Measurements from ENCODE around the gene FOSL1.

The FOSL1 gene

DNA sequence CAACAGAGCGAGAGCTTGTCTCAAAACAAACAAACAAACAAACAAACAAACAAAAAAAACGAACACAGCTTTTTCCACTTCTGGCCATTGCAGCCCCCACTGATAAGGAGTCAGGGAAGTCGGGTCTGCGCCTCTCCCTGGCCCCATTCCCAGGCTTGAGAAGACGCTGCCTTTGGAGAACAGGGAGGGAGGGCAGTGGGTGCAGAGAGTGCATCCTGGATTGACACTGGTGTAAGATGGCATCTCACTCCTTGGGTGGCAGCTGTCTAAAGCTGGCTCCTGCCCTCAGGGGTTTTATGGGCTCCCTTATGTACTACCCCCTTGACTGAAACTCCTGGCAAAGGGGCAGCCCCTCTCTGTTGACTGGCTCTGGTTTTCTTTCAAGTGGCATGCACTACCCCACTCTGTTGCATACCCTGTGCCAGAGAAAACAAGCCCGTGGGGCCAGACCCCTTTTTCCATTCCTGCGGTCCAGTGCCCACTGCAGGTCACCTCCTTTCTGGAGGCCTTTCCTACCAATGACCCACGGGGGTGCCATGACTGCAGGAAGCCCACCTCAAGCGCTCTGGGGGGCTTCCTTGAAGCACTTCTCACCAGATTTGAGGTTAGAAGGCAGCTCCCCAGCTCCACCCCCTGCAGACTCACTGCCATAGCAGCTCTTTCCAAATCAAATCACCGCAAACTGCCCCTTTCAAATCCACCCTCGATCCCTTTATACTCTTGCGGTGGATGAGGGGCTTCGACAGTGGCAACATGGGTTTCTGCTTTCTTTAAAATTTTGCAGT lies 31.8 kb upstream of the FOSL1 start:
- in situ Hi-C loops (cut with MboI; ENCODE audit: low sequenced_read_pairs, unreplicated experiment): no loop called here
- TF ChIP-seq, protein P1, sequence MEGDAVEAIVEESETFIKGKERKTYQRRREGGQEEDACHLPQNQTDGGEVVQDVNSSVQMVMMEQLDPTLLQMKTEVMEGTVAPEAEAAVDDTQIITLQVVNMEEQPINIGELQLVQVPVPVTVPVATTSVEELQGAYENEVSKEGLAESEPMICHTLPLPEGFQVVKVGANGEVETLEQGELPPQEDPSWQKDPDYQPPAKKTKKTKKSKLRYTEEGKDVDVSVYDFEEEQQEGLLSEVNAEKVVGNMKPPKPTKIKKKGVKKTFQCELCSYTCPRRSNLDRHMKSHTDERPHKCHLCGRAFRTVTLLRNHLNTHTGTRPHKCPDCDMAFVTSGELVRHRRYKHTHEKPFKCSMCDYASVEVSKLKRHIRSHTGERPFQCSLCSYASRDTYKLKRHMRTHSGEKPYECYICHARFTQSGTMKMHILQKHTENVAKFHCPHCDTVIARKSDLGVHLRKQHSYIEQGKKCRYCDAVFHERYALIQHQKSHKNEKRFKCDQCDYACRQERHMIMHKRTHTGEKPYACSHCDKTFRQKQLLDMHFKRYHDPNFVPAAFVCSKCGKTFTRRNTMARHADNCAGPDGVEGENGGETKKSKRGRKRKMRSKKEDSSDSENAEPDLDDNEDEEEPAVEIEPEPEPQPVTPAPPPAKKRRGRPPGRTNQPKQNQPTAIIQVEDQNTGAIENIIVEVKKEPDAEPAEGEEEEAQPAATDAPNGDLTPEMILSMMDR (IDR thresholded peaks at IDR 0.05; ENCODE audit: borderline replicate concordance, control extremely low read depth, extremely low read depth, insufficient read depth, missing control alignments): no peak
- no peak for DNase-seq (ENCODE audit: low spot score)

DNA sequence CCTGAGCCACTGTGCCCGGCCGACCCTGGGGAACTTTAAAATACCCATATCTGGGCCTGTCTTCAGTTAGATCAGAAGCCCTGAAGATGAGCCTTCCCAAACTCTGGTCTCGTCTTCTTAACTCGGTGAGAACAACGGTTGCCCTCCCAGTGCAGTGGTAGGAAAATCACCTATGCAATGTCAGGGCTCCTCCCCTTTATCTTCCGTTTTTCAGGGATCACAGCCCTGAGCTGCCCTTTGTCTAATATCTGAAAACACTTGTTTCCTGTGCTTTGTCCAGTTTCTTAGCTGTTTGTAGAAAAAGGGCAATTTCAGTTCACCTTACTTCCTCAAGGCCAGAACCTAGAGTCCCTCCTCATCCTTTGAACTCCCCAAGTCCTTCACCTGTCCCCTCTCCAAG lies 28.5 kb upstream of the FOSL1 start:
- in situ Hi-C loops (cut with MboI; ENCODE audit: low sequenced_read_pairs, unreplicated experiment): no loop called here
- DNase-seq (ENCODE audit: low spot score): no peak
- TF ChIP-seq, protein P1 (IDR thresholded peaks at IDR 0.05; ENCODE audit: borderline replicate concordance, control extremely low read depth, extremely low read depth, insufficient read depth, missing control alignments): no peak

DNA sequence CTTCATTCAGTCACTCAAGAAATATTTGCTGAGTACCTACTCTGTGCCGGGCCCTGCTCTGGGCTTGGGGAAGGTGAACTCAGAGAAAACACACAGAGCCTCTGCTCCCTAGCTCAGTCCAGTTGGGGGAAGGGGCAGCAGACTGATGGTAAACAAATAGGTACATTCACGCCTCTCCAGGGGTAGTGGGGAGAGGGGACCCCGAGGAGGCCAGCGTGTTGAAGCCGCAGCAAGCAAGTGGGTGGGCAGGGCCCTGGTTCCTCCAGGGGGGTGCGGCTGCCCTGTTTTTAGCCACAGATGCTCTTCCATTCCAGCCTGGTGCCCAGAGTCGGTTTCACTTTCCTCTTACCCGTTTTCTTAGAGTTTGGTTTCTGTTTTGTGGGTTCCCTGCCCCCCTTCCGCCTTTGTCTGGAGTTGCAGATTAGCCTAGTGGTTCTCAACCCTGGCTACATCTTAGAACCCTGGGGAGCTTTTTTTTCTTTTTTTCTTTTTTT lies 27.8 kb upstream of the FOSL1 start:
- TF ChIP-seq, protein P1 (IDR thresholded peaks at IDR 0.05; ENCODE audit: borderline replicate concordance, control extremely low read depth, extremely low read depth, insufficient read depth, missing control alignments): no peak
- DNase-seq (ENCODE audit: low spot score): peak; percentile 91
- in situ Hi-C loops (cut with MboI; ENCODE audit: low sequenced_read_pairs, unreplicated experiment): no loop called here

DNA sequence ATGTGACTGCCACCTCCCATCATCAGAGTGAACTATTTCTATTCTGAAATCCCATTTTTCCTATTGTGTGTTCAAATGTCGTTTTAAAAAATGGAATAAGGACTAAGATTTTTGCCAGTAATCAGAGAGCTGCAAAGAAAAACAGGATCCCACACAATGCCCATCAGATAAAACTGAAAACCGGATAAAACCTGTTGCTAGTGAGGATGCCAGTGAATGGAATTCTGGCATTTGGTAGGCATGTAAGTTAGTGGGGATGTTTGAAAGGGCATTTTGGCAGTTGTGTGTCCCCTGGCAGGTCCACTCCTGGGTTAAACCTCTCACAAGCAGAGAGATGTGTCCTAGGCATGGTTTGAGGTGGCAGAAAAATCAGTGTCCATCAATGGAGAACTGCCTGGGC lies 25.2 kb upstream of the FOSL1 start:
- DNase-seq (ENCODE audit: low spot score): no peak
- TF ChIP-seq, protein P1 (IDR thresholded peaks at IDR 0.05; ENCODE audit: borderline replicate concordance, control extremely low read depth, extremely low read depth, insufficient read depth, missing control alignments): no peak
- in situ Hi-C loops (cut with MboI; ENCODE audit: low sequenced_read_pairs, unreplicated experiment): no loop called here

DNA sequence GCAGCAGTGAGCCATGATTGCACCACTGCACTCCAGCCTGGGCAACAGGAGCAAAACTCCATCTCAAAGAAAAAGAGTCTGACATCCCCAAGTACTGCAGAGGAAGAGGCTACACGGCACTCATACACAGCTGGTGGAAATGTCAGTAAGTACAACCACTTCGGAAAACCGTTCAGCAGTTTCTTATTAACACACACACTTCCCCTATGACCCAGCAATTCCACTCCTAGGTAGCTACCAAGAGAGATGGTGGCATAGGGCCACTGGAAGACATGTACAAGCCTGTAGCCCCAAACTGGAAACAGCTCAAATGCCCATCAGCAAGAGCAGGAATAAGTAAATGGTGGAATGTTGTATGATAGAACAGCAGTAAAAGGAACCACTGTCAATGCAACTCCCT lies 22.4 kb upstream of the FOSL1 start:
- no peak for DNase-seq (ENCODE audit: low spot score)
- in situ Hi-C loops (cut with MboI; ENCODE audit: low sequenced_read_pairs, unreplicated experiment): no loop called here
- TF ChIP-seq, protein P1 (IDR thresholded peaks at IDR 0.05; ENCODE audit: borderline replicate concordance, control extremely low read depth, extremely low read depth, insufficient read depth, missing control alignments): no peak

DNA sequence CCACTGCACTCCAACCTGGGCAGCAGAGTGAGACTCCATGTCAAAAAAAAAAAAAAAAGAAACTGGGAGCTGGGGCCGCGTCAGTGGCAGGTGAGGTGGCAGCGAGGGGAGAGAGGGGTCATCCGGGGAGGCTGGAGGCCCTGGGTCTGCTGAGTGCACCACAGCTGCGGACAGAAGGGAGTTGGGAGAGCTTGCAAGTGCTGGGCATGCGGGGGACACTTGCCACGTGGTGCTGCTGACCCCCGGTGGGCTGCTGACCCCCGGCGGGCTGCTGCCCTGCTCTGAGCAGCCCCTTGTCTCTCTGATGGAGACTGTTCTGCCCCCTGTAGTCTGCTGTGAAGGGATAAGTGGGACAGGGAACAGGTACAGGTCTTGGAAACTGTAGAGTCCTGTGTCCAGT lies 21.7 kb upstream of the FOSL1 start:
- in situ Hi-C loops (cut with MboI; ENCODE audit: low sequenced_read_pairs, unreplicated experiment): no loop called here
- TF ChIP-seq, protein P1 (IDR thresholded peaks at IDR 0.05; ENCODE audit: borderline replicate concordance, control extremely low read depth, extremely low read depth, insufficient read depth, missing control alignments): no peak
- no peak for DNase-seq (ENCODE audit: low spot score)

Data from GM13976 (cell line).